ENCODE measurements around the gene ATXN10. TPM values are rescaled to one million over a fixed set of nuclear protein-coding genes. Genes with fewer than 3 reads are reported as not detected.

ATXN10 gene
- polyA plus RNA-seq, 2 donors, result 23.1 to 82.7 TPM

GRCh38 chr22:45832959-45833580 is 161.4 kb downstream of the ATXN10 start:
- Histone ChIP-seq H3K27ac (ENCODE audit: low read depth in 2 of 2, low read length in 1 of 2) (peak overlapping the region; percentile 83 to 91), H3K4me1 (ENCODE audit: control insufficient read depth in 2 of 2, insufficient read depth in 2 of 2, low read length in 1 of 2) (peaks cover 0 to 5% of the 10 kb centered on the region in 2 donors), H3K9me3 (ENCODE audit: control insufficient read depth in 2 of 2, insufficient read depth in 1 of 2, low read depth in 1 of 2, low read length in 1 of 2) (no peaks in the 10 kb centered on the region), H3K4me3 (ENCODE audit: low read depth in 1 of 2, low read length in 2 of 2) (peak overlapping the region in 1 of 2 donors; percentile 12), H3K36me3 (ENCODE audit: control insufficient read depth in 2 of 2, insufficient read depth in 2 of 2, low read length in 1 of 2) (peaks cover 0 to 3% of the 10 kb centered on the region in 2 donors), H3K27me3 (ENCODE audit: control insufficient read depth in 1 of 2, insufficient read depth in 2 of 2, low read length in 2 of 2) (no peaks in the 10 kb centered on the region)
- WGBS, 2 donors, result 50 to 75% methylated on average over 8 of the region's 8 CpGs

- whole genome bisulfite sequencing, 2 donors, result 74 to 81% methylated on average over 14 of the region's 14 CpGs
- peaks cover 0 to 3% of the 10 kb centered on the region in 2 donors for H3K36me3 ChIP-seq (ENCODE audit: control insufficient read depth in 2 of 2, insufficient read depth in 2 of 2, low read length in 1 of 2)
- H3K4me3 ChIP-seq (ENCODE audit: low read depth in 1 of 2, low read length in 2 of 2), result no peak overlapping the region
- H3K27me3 ChIP-seq (ENCODE audit: control insufficient read depth in 1 of 2, insufficient read depth in 2 of 2, low read length in 2 of 2), result no peaks in the 10 kb centered on the region
- no peaks in the 10 kb centered on the region for H3K9me3 ChIP-seq (ENCODE audit: control insufficient read depth in 2 of 2, insufficient read depth in 1 of 2, low read depth in 1 of 2, low read length in 1 of 2)
- peaks cover 0 to 5% of the 10 kb centered on the region in 2 donors for H3K4me1 ChIP-seq (ENCODE audit: control insufficient read depth in 2 of 2, insufficient read depth in 2 of 2, low read length in 1 of 2)
- H3K27ac ChIP-seq (ENCODE audit: low read depth in 2 of 2, low read length in 1 of 2), result peak overlapping the region in 1 of 2 donors; percentile 70
These were observed 162.0 kb downstream of the ATXN10 start for GRCh38 chr22:45833613-45834012.

- Histone ChIP-seq H3K9me3 (ENCODE audit: control insufficient read depth in 2 of 2, insufficient read depth in 1 of 2, low read depth in 1 of 2, low read length in 1 of 2) (no peaks in the 10 kb centered on the region), H3K27me3 (ENCODE audit: control insufficient read depth in 1 of 2, insufficient read depth in 2 of 2, low read length in 2 of 2) (no peaks in the 10 kb centered on the region), H3K36me3 (ENCODE audit: control insufficient read depth in 2 of 2, insufficient read depth in 2 of 2, low read length in 1 of 2) (peaks cover 0 to 3% of the 10 kb centered on the region in 2 donors), H3K27ac (ENCODE audit: low read depth in 2 of 2, low read length in 1 of 2) (peak overlapping the region in 1 of 2 donors; percentile 70), H3K4me1 (ENCODE audit: control insufficient read depth in 2 of 2, insufficient read depth in 2 of 2, low read length in 1 of 2) (peaks cover 0 to 5% of the 10 kb centered on the region in 2 donors), H3K4me3 (ENCODE audit: low read depth in 1 of 2, low read length in 2 of 2) (no peak overlapping the region)
- 69 to 81% methylated on average over 5 of the region's 5 CpGs for WGBS, 2 donors
These were observed 162.6 kb downstream of the ATXN10 start for GRCh38 chr22:45834241-45834640.

GRCh38 chr22:45834795-45835194 is 163.2 kb downstream of the ATXN10 start:
- peaks cover 0 to 5% of the 10 kb centered on the region in 2 donors for H3K4me1 ChIP-seq (ENCODE audit: control insufficient read depth in 2 of 2, insufficient read depth in 2 of 2, low read length in 1 of 2)
- 92 to 93% methylated on average over 10 of the region's 10 CpGs for WGBS, 2 donors
- no peak overlapping the region for H3K4me3 ChIP-seq (ENCODE audit: low read depth in 1 of 2, low read length in 2 of 2)
- H3K36me3 ChIP-seq (ENCODE audit: control insufficient read depth in 2 of 2, insufficient read depth in 2 of 2, low read length in 1 of 2), result peaks cover 0 to 3% of the 10 kb centered on the region in 2 donors
- no peaks in the 10 kb centered on the region for H3K27me3 ChIP-seq (ENCODE audit: control insufficient read depth in 1 of 2, insufficient read depth in 2 of 2, low read length in 2 of 2)
- H3K9me3 ChIP-seq (ENCODE audit: control insufficient read depth in 2 of 2, insufficient read depth in 1 of 2, low read depth in 1 of 2, low read length in 1 of 2), result no peaks in the 10 kb centered on the region
- no peak overlapping the region for H3K27ac ChIP-seq (ENCODE audit: low read depth in 2 of 2, low read length in 1 of 2)

GRCh38 chr22:45836418-45837169 is 165.0 kb downstream of the ATXN10 start:
- Histone ChIP-seq H3K27me3 (ENCODE audit: control insufficient read depth in 1 of 2, insufficient read depth in 2 of 2, low read length in 2 of 2) (no peaks in the 10 kb centered on the region), H3K36me3 (ENCODE audit: control insufficient read depth in 2 of 2, insufficient read depth in 2 of 2, low read length in 1 of 2) (peaks cover 0 to 3% of the 10 kb centered on the region in 2 donors), H3K4me3 (ENCODE audit: low read depth in 1 of 2, low read length in 2 of 2) (no peak overlapping the region), H3K27ac (ENCODE audit: low read depth in 2 of 2, low read length in 1 of 2) (no peak overlapping the region), H3K4me1 (ENCODE audit: control insufficient read depth in 2 of 2, insufficient read depth in 2 of 2, low read length in 1 of 2) (peaks cover 0 to 5% of the 10 kb centered on the region in 2 donors), H3K9me3 (ENCODE audit: control insufficient read depth in 2 of 2, insufficient read depth in 1 of 2, low read depth in 1 of 2, low read length in 1 of 2) (no peaks in the 10 kb centered on the region)
- 91 to 92% methylated on average over 8 of the region's 8 CpGs for WGBS, 2 donors

GRCh38 chr22:45837508-45837907 is 165.9 kb downstream of the ATXN10 start:
- Histone ChIP-seq H3K27ac (ENCODE audit: low read depth in 2 of 2, low read length in 1 of 2) (no peak overlapping the region), H3K27me3 (ENCODE audit: control insufficient read depth in 1 of 2, insufficient read depth in 2 of 2, low read length in 2 of 2) (no peaks in the 10 kb centered on the region), H3K4me1 (ENCODE audit: control insufficient read depth in 2 of 2, insufficient read depth in 2 of 2, low read length in 1 of 2) (peaks cover 0 to 2% of the 10 kb centered on the region in 2 donors), H3K9me3 (ENCODE audit: control insufficient read depth in 2 of 2, insufficient read depth in 1 of 2, low read depth in 1 of 2, low read length in 1 of 2) (no peaks in the 10 kb centered on the region), H3K36me3 (ENCODE audit: control insufficient read depth in 2 of 2, insufficient read depth in 2 of 2, low read length in 1 of 2) (peaks cover 0 to 3% of the 10 kb centered on the region in 2 donors), H3K4me3 (ENCODE audit: low read depth in 1 of 2, low read length in 2 of 2) (no peak overlapping the region)
- 91 to 93% methylated on average over 7 of the region's 7 CpGs for WGBS, 2 donors

GRCh38 chr22:45838305-45838887 is 166.8 kb downstream of the ATXN10 start:
- peaks cover 0 to 2% of the 10 kb centered on the region in 2 donors for H3K4me1 ChIP-seq (ENCODE audit: control insufficient read depth in 2 of 2, insufficient read depth in 2 of 2, low read length in 1 of 2)
- no peak overlapping the region for H3K27ac ChIP-seq (ENCODE audit: low read depth in 2 of 2, low read length in 1 of 2)
- H3K4me3 ChIP-seq (ENCODE audit: low read depth in 1 of 2, low read length in 2 of 2), result no peak overlapping the region
- H3K9me3 ChIP-seq (ENCODE audit: control insufficient read depth in 2 of 2, insufficient read depth in 1 of 2, low read depth in 1 of 2, low read length in 1 of 2), result no peaks in the 10 kb centered on the region
- WGBS, 2 donors, result 82 to 83% methylated on average over 5 of the region's 5 CpGs
- no peaks in the 10 kb centered on the region for H3K27me3 ChIP-seq (ENCODE audit: control insufficient read depth in 1 of 2, insufficient read depth in 2 of 2, low read length in 2 of 2)
- peaks cover 0 to 5% of the 10 kb centered on the region in 2 donors for H3K36me3 ChIP-seq (ENCODE audit: control insufficient read depth in 2 of 2, insufficient read depth in 2 of 2, low read length in 1 of 2)

GRCh38 chr22:45840483-45840882 is 168.8 kb downstream of the ATXN10 start:
- H3K27ac ChIP-seq (ENCODE audit: low read depth in 2 of 2, low read length in 1 of 2), result no peak overlapping the region
- no peaks in the 10 kb centered on the region for H3K9me3 ChIP-seq (ENCODE audit: control insufficient read depth in 2 of 2, insufficient read depth in 1 of 2, low read depth in 1 of 2, low read length in 1 of 2)
- 73 to 79% methylated on average over 8 of the region's 8 CpGs for WGBS, 2 donors
- H3K4me3 ChIP-seq (ENCODE audit: low read depth in 1 of 2, low read length in 2 of 2), result no peak overlapping the region
- H3K4me1 ChIP-seq (ENCODE audit: control insufficient read depth in 2 of 2, insufficient read depth in 2 of 2, low read length in 1 of 2), result no peaks in the 10 kb centered on the region
- no peaks in the 10 kb centered on the region for H3K27me3 ChIP-seq (ENCODE audit: control insufficient read depth in 1 of 2, insufficient read depth in 2 of 2, low read length in 2 of 2)
- peaks cover 0 to 2% of the 10 kb centered on the region in 2 donors for H3K36me3 ChIP-seq (ENCODE audit: control insufficient read depth in 2 of 2, insufficient read depth in 2 of 2, low read length in 1 of 2)

GRCh38 chr22:45842291-45842991 is 170.8 kb downstream of the ATXN10 start:
- Histone ChIP-seq H3K36me3 (ENCODE audit: control insufficient read depth in 2 of 2, insufficient read depth in 2 of 2, low read length in 1 of 2) (peaks cover 0 to 2% of the 10 kb centered on the region in 2 donors), H3K27me3 (ENCODE audit: control insufficient read depth in 1 of 2, insufficient read depth in 2 of 2, low read length in 2 of 2) (no peaks in the 10 kb centered on the region), H3K9me3 (ENCODE audit: control insufficient read depth in 2 of 2, insufficient read depth in 1 of 2, low read depth in 1 of 2, low read length in 1 of 2) (no peaks in the 10 kb centered on the region), H3K27ac (ENCODE audit: low read depth in 2 of 2, low read length in 1 of 2) (peak overlapping the region in 1 of 2 donors; percentile 47), H3K4me3 (ENCODE audit: low read depth in 1 of 2, low read length in 2 of 2) (no peak overlapping the region), H3K4me1 (ENCODE audit: control insufficient read depth in 2 of 2, insufficient read depth in 2 of 2, low read length in 1 of 2) (no peaks in the 10 kb centered on the region)
- 69 to 76% methylated on average over 12 of the region's 12 CpGs for WGBS, 2 donors

Measured in esophagus (tissue), 2 donors.